ENCODE data around the gene TXK.

DNA sequence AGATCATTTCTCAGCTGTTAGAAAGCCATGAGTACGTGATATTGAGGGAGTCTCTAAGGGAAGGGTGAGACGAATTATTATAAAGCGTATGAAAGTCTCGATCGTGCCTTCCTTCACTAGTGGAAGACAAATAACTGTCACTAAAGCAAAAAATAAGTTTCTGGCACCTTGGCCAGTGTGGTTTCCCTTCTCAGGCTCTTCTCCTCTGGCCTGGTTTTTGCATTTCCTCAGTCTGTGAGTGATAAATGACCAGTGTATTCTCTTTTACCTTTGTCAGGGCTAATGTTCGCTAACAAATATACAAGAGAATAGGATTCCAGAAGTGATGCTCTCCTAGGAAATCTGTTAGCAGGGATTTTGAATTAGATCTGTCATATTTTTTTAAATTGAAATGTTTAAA is 19.6 kb downstream of the TXK start:
- TF ChIP-seq CTCF (conservative IDR thresholded peaks at IDR 0.05; ENCODE audit: low read length) = no peak
- no peak for TF ChIP-seq EZH2phosphoT487 (IDR thresholded peaks at IDR 0.05; ENCODE audit: borderline replicate concordance)
